Gastrocnemius medialis (tissue), 4 donors: ENCODE measurements around the gene RHOF. TPM values are rescaled to one million over a fixed set of nuclear protein-coding genes. Genes with fewer than 3 reads are reported as not detected.
A peak's percentile ranks its signal among the peaks of the same experiment; 100 is the strongest.

Experiments used
- ATAC-seq, 2 donors: fragments of 150-250 bp; one replicate each; pipeline ENCODE4 v1.9.1; 2016
- DNase-seq, 2 donors: peaks; one replicate each; pipeline ENCODE4 v3.0.0-alpha.2; 2019
- H3K27ac ChIP-seq, 4 donors: fragments of 200-600 bp; sonication (generic); 1 replicate in 1 of 4; 2 replicates in 3 of 4; pipeline ENCODE4 v1.5.1; 2016 to 2018; ENCODE audit warnings: mild to moderate bottlenecking in 2 of 4, moderate library complexity in 1 of 4
- H3K27me3 ChIP-seq, 3 donors: fragments of 200-600 bp; sonication (generic) in 2 of 3; 1 replicate in 1 of 3; 2 replicates in 2 of 3; pipeline versions ENCODE4 v1.5.1 to v1.6.0; 2016 to 2019; ENCODE audit warnings: mild to moderate bottlenecking in 1 of 3, moderate library complexity in 1 of 3
- H3K36me3 ChIP-seq, 2 donors: fragments of 200-600 bp; sonication (generic) in 1 of 2; one replicate each; pipeline ENCODE4 v1.5.1; 2017 to 2018
- H3K4me1 ChIP-seq, 2 donors: fragments of 200-600 bp; sonication (generic) in 1 of 2; one replicate each; pipeline ENCODE4 v1.5.1; 2016 to 2017; ENCODE audit warnings: mild to moderate bottlenecking in 2 of 2
- H3K4me3 ChIP-seq, 4 donors: fragments of 200-600 bp; sonication (generic) in 3 of 4; 1 replicate in 1 of 4; 2 replicates in 3 of 4; pipeline ENCODE4 v1.5.1; 2016 to 2019; ENCODE audit warnings: mild to moderate bottlenecking in 2 of 4
- H3K9me3 ChIP-seq, 3 donors: fragments of 200-600 bp; sonication (generic) in 2 of 3; 1 replicate in 1 of 3; 2 replicates in 2 of 3; pipeline ENCODE4 v1.5.1; 2016 to 2019
- CTCF ChIP-seq, 5 experiments: fragments of 450-650 bp in 3 of 5; fragments of 200-600 bp in 2 of 5; sonication (generic) in 2 of 5; IDR thresholded peaks in 4 of 5; conservative IDR thresholded peaks in 1 of 5; 1 replicate in 4 of 5; 2 replicates in 1 of 5; pipeline ENCODE4 v1.5.1; 2016 to 2019; ENCODE audit warnings: antibody characterized with exemption in 5 of 5, mild to moderate bottlenecking in 3 of 5, moderate library complexity in 3 of 5
- POLR2A ChIP-seq, 2 donors: fragments of 450-650 bp; IDR thresholded peaks; one replicate each; pipeline ENCODE4 v1.6.1; 2017; ENCODE audit warnings: antibody characterized with exemption in 2 of 2, mild to moderate bottlenecking in 2 of 2, moderate library complexity in 2 of 2
- in situ Hi-C, 4 donors: fragments of 200-750 bp; cut with MboI; loops; one replicate each; pipeline versions ENCODE4 v1.15.0 to v1.8.0; 2017; ENCODE audit warnings: low sequenced_read_pairs in 4 of 4
- intact Hi-C: fragments of 100-400 bp; cut with DNase I; formaldehyde crosslinking; loops from one replicate; pipeline ENCODE4 v1.15.1; 2023; ENCODE audit warnings: low total_unique reads
- total RNA-seq, 4 donors: library from RNA; depleted of rRNA; stranded (reverse); fragments of >200 nt; gene quantifications; one replicate each; pipeline versions ENCODE4 v1.1.0 to v1.2.3, GENCODE V29; 2016

RHOF gene
- total RNA-seq, 4 donors from 2014 or later = 2.9 to 6.8 (median 4.1) TPM

DNA sequence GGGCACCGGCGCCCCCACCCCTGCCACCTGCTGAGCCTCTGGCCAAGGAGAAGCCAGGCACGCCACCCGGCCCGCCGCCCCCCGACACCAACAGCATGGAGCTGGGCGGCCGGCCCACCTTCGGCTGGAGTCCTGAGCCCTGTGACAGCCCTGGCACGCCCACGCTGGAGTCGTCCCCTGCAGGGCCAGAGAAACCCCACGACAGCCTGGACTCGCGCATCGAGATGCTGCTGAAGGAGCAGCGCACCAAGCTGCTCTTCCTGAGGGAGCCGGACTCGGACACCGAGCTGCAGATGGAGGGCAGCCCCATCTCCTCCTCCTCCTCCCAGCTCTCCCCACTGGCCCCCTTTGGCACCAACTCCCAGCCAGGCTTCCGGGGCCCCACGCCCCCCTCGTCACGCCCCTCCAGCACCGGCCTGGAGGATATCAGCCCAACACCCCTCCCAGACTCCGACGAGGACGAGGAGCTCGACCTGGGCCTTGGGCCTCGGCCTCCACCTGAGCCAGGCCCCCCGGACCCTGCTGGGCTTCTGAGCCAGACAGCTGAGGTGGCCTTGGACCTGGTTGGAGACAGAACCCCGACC lies 16.8 kb upstream of the RHOF start:
- Histone ChIP-seq H3K27me3 (no peaks in the 10 kb centered on the region), H3K4me3 (no peak overlapping the region), H3K36me3 (peaks cover 0 to 45% of the 10 kb centered on the region in 2 donors), H3K27ac (peak overlapping the region in 3 of 4 donors; percentile 69 to 89 (median 80)), H3K9me3 (no peaks in the 10 kb centered on the region), H3K4me1 (peaks cover 40 to 55% of the 10 kb centered on the region in 2 donors)
- DNase-seq = peak in 1 of 2 donors; percentile 14
- in situ Hi-C loops (no loop called here), intact Hi-C loops (no loop called here)
- ATAC-seq = no peak
- TF ChIP-seq CTCF (IDR thresholded peaks at IDR 0.05 in 4 of 5, conservative IDR thresholded peaks at IDR 0.05 in 1 of 5) = no peak
- TF ChIP-seq POLR2A (IDR thresholded peaks at IDR 0.05) = no peak

- peaks cover 0 to 39% of the 10 kb centered on the region in 2 donors for H3K36me3 ChIP-seq
- TF ChIP-seq CTCF (IDR thresholded peaks at IDR 0.05 in 4 of 5, conservative IDR thresholded peaks at IDR 0.05 in 1 of 5) (no peak), POLR2A (IDR thresholded peaks at IDR 0.05) (no peak)
- in situ Hi-C loops = no loop called here
Observed at GRCh38 chr12:121809712-121810116, 16.2 kb upstream of the RHOF start.

GRCh38 chr12:121808623-121809022 lies 15.1 kb upstream of the RHOF start:
- Histone ChIP-seq H3K4me1 (peaks cover 46 to 58% of the 10 kb centered on the region in 2 donors), H3K9me3 (no peaks in the 10 kb centered on the region), H3K27me3 (no peaks in the 10 kb centered on the region), H3K27ac (no peak overlapping the region), H3K4me3 (no peak overlapping the region), H3K36me3 (peaks cover 0 to 35% of the 10 kb centered on the region in 2 donors)
- DNase-seq (peak in 1 of 2 donors; percentile 8), ATAC-seq (no peak)
- in situ Hi-C loops = no loop called here
- TF ChIP-seq POLR2A (IDR thresholded peaks at IDR 0.05) = no peak
- TF ChIP-seq CTCF (IDR thresholded peaks at IDR 0.05 in 4 of 5, conservative IDR thresholded peaks at IDR 0.05 in 1 of 5) = no peak
- intact Hi-C loops = no loop called here

More at GRCh38 chr12:121809712-121810116, 16.2 kb upstream of the RHOF start:
- H3K4me3 ChIP-seq = no peak overlapping the region
- no peak for ATAC-seq
- peaks cover 45 to 60% of the 10 kb centered on the region in 2 donors for H3K4me1 ChIP-seq
- peak overlapping the region in 1 of 4 donors; percentile 80 for H3K27ac ChIP-seq
- H3K27me3 ChIP-seq = no peaks in the 10 kb centered on the region
- intact Hi-C loops = no loop called here
- H3K9me3 ChIP-seq = no peaks in the 10 kb centered on the region
- peak in 1 of 2 donors; percentile 15 for DNase-seq

DNA sequence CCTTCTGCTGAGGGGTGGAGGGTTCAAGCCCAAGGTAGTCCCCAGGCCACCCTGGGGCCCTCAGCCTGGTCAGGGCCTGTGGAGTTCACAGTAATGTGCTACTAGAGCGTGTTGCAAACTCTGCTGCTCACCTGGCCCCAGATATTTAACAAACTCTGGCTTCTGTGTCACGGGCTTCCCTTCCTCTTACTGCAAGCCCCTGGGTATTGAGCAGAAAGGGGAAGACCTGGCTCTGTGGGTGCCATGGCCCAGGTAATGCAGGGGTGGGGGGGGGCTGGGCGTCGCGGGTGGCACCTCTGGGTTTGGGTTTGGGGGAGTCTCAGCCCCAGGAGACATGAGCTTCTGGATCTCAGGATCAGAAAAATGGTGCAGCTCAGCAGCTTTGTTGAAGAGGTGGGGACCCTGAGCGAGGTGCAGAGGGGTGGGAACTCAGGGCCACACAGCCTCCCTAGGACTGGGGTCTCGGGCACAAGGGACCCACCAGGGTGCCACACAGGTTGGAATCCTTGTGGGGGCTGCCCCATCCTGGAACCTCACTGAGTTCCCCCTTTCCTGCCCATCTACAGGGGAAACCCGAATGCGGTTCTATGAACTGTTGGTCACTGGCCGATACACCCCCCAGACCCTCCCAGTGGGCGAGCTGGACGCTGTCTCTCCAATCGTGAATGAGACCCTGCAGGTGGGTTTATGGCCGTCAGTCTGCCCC lies 14.3 kb upstream of the RHOF start:
- no peak overlapping the region for H3K4me3 ChIP-seq
- TF ChIP-seq POLR2A (IDR thresholded peaks at IDR 0.05) (no peak), CTCF (IDR thresholded peaks at IDR 0.05 in 4 of 5, conservative IDR thresholded peaks at IDR 0.05 in 1 of 5) (no peak)
- intact Hi-C loops = no loop called here
- peak overlapping the region in 3 of 4 donors; percentile 35 to 99 (median 97) for H3K27ac ChIP-seq
- no peaks in the 10 kb centered on the region for H3K9me3 ChIP-seq
- peak in 1 of 2 donors; percentile 8 for DNase-seq
- in situ Hi-C loops = no loop called here
- H3K27me3 ChIP-seq = no peaks in the 10 kb centered on the region
- H3K4me1 ChIP-seq = peaks cover 39 to 50% of the 10 kb centered on the region in 2 donors
- no peak for ATAC-seq
- H3K36me3 ChIP-seq = peaks cover 0 to 32% of the 10 kb centered on the region in 2 donors
